Trophoblast cell (in vitro differentiated cells and primary cell): ENCODE results near the gene EPM2AIP1.
A peak's percentile ranks its signal among the peaks of the same experiment; 100 is the strongest.
"Not testable (repeated sequence)": the region's sequence is repeated elsewhere in the genome, so short reads cannot be mapped to it uniquely, and the experiment has no call there.

Source experiments
- DNase-seq, 2 donors: peaks; one replicate each; pipeline ENCODE4 v3.0.0-alpha.2; 2016
- H2AFZ ChIP-seq: 2 replicates; pipeline ENCODE4 v1.6.1; 2013; ENCODE audit warnings: low read length, moderate library complexity, mild to moderate bottlenecking; ENCODE audit not compliant: insufficient read depth, poor library complexity
- H2AK5ac ChIP-seq: 2 replicates; pipeline ENCODE4 v1.6.1; 2013; ENCODE audit warnings: mild to moderate bottlenecking, low read length
- H2BK120ac ChIP-seq: 2 replicates; pipeline ENCODE4 v1.6.1; 2013; ENCODE audit warnings: low read length, mild to moderate bottlenecking, moderate library complexity; ENCODE audit not compliant: insufficient read depth, poor library complexity
- H2BK12ac ChIP-seq: 2 replicates; pipeline ENCODE4 v1.6.1; 2013; ENCODE audit warnings: mild to moderate bottlenecking, low read length, moderate library complexity
- H2BK5ac ChIP-seq: 2 replicates; pipeline ENCODE4 v1.6.1; 2013; ENCODE audit warnings: low read length, low read depth, moderate library complexity, mild to moderate bottlenecking; ENCODE audit not compliant: poor library complexity
- H3K14ac ChIP-seq: 2 replicates; pipeline ENCODE4 v1.6.1; 2013; ENCODE audit warnings: mild to moderate bottlenecking, low read length
- H3K18ac ChIP-seq: 2 replicates; pipeline ENCODE4 v1.6.1; 2013; ENCODE audit warnings: mild to moderate bottlenecking, low read length
- H3K23ac ChIP-seq: 2 replicates; pipeline ENCODE4 v1.6.1; 2013; ENCODE audit warnings: low read length
- H3K27ac ChIP-seq: 2 replicates; pipeline ENCODE4 v1.5.1; 2013; ENCODE audit warnings: low read depth, mild to moderate bottlenecking, inconsistent platforms, low read length, moderate library complexity
- H3K27me3 ChIP-seq: 2 replicates; pipeline ENCODE4 v1.6.1; 2013; ENCODE audit warnings: inconsistent platforms, mild to moderate bottlenecking, low read length, moderate library complexity; ENCODE audit not compliant: insufficient read depth
- H3K36me3 ChIP-seq, 2 experiments: 1 replicate in 1 of 2; 2 replicates in 1 of 2; pipeline ENCODE4 v1.6.1; 2013; ENCODE audit warnings: low read length in 2 of 2, mild to moderate bottlenecking in 2 of 2, moderate library complexity in 1 of 2; ENCODE audit not compliant: insufficient read depth in 2 of 2, control insufficient read depth in 1 of 2
- H3K4ac ChIP-seq: 2 replicates; pipeline ENCODE4 v1.6.1; 2013; ENCODE audit warnings: low read depth, mild to moderate bottlenecking, low read length, moderate library complexity
- H3K4me1 ChIP-seq, 2 experiments: 1 replicate in 1 of 2; 2 replicates in 1 of 2; pipeline ENCODE4 v1.6.1; 2013; ENCODE audit warnings: low read length in 2 of 2, mild to moderate bottlenecking in 2 of 2, moderate library complexity in 1 of 2; ENCODE audit not compliant: insufficient read depth in 2 of 2, control insufficient read depth in 1 of 2
- H3K4me2 ChIP-seq: 2 replicates; pipeline ENCODE4 v1.6.1; 2013; ENCODE audit warnings: inconsistent platforms, mild to moderate bottlenecking, low read length, moderate library complexity
- H3K4me3 ChIP-seq: 2 replicates; pipeline ENCODE4 v1.5.1; 2013; ENCODE audit warnings: mild to moderate bottlenecking, low read depth, low read length, inconsistent platforms
- H3K79me1 ChIP-seq: one replicate; pipeline ENCODE4 v1.6.1; 2013; ENCODE audit warnings: low read length
- H3K79me2 ChIP-seq: 2 replicates; pipeline ENCODE4 v1.6.1; 2013; ENCODE audit warnings: low read length, mild to moderate bottlenecking; ENCODE audit not compliant: control insufficient read depth, insufficient read depth, poor library complexity
- H3K9ac ChIP-seq: 2 replicates; pipeline ENCODE4 v1.6.1; 2013; ENCODE audit warnings: mild to moderate bottlenecking, low read length
- H3K9me3 ChIP-seq: 2 replicates; pipeline ENCODE4 v1.6.1; 2013; ENCODE audit warnings: low read depth, mild to moderate bottlenecking, control low read depth, inconsistent platforms, low read length; ENCODE audit not compliant: insufficient read depth
- H4K12ac ChIP-seq: 2 replicates; pipeline ENCODE4 v1.6.1; 2013; ENCODE audit warnings: low read depth, mild to moderate bottlenecking, low read length, moderate library complexity
- H4K8ac ChIP-seq: 2 replicates; pipeline ENCODE4 v1.6.1; 2013; ENCODE audit warnings: low read depth, mild to moderate bottlenecking, low read length, moderate library complexity
- H4K91ac ChIP-seq: one replicate; pipeline ENCODE4 v1.6.1; 2013; ENCODE audit warnings: low read depth, mild to moderate bottlenecking, low read length, moderate library complexity
- WGBS: extraction: QIAGEN DNeasy Blood & Tissue Kit; methylation state at CpG from one replicate; pipeline ENCODE4 v1.1.7; 2013; ENCODE audit warnings: missing lambda C conversion rate; ENCODE audit not compliant: insufficient read length, insufficient coverage; ENCODE audit errors: extremely low coverage; 5-methylcytosine and 5-hydroxymethylcytosine counted together

Gene EPM2AIP1

GRCh38 chr3:36954452-36955134, 38.3 kb downstream of the EPM2AIP1 start:
- H3K79me1 ChIP-seq, result no peaks in the 10 kb centered on the region
- no peak overlapping the region for H3K14ac ChIP-seq
- H3K79me2 ChIP-seq, result no peaks in the 10 kb centered on the region
- H4K91ac ChIP-seq, result no peak overlapping the region
- no peak overlapping the region for H3K23ac ChIP-seq
- H3K4me1 ChIP-seq, result no peaks in the 10 kb centered on the region
- no peak for DNase-seq
- no peak overlapping the region for H4K12ac ChIP-seq
- H3K27me3 ChIP-seq, result no peaks in the 10 kb centered on the region
- no peak overlapping the region for H4K8ac ChIP-seq
- H2AK5ac ChIP-seq, result no peak overlapping the region
- H2BK5ac ChIP-seq, result no peak overlapping the region
- no peaks in the 10 kb centered on the region for H3K36me3 ChIP-seq
- no peak overlapping the region for H2BK12ac ChIP-seq
- H3K4me2 ChIP-seq, result no peak overlapping the region
- H2AFZ ChIP-seq, result no peak overlapping the region
- H3K4ac ChIP-seq, result no peak overlapping the region
- no peak overlapping the region for H3K4me3 ChIP-seq
- no peak overlapping the region for H3K27ac ChIP-seq
- no peak overlapping the region for H3K18ac ChIP-seq
- no peak overlapping the region for H3K9ac ChIP-seq
- no peaks in the 10 kb centered on the region for H3K9me3 ChIP-seq
- no peak overlapping the region for H2BK120ac ChIP-seq

GRCh38 chr3:36947814-36948213, 45.1 kb downstream of the EPM2AIP1 start:
- no CpG with 5 or more reads among the region's 5 CpGs for WGBS
- not testable (repeated sequence) for H2BK120ac ChIP-seq, H3K27ac ChIP-seq, H3K4me3 ChIP-seq, H3K23ac ChIP-seq, H2AK5ac ChIP-seq, H3K79me1 ChIP-seq, H3K18ac ChIP-seq, H2BK5ac ChIP-seq, H4K91ac ChIP-seq, H3K36me3 ChIP-seq, H2AFZ ChIP-seq, H3K4ac ChIP-seq, DNase-seq, H2BK12ac ChIP-seq, H3K9ac ChIP-seq, H4K8ac ChIP-seq, H3K4me1 ChIP-seq, H3K14ac ChIP-seq, H4K12ac ChIP-seq, H3K4me2 ChIP-seq, H3K79me2 ChIP-seq
- peaks cover 10% of the 10 kb centered on the region for H3K9me3 ChIP-seq
- peaks cover 26% of the 10 kb centered on the region for H3K27me3 ChIP-seq

- DNase-seq, result no peak
- Histone ChIP-seq H4K8ac (no peak overlapping the region), H2BK120ac (no peak overlapping the region), H3K79me2 (peaks cover 1% of the 10 kb centered on the region), H3K18ac (no peak overlapping the region), H3K27me3 (peaks cover 26% of the 10 kb centered on the region), H3K4me3 (no peak overlapping the region), H2BK12ac (no peak overlapping the region), H2AK5ac (no peak overlapping the region), H3K36me3 (peaks cover 0 to 4% of the 10 kb centered on the region in 2 experiments), H3K9me3 (peaks cover 10% of the 10 kb centered on the region), H4K91ac (no peak overlapping the region), H3K79me1 (peaks cover 2% of the 10 kb centered on the region), H3K14ac (no peak overlapping the region), H3K9ac (no peak overlapping the region), H4K12ac (no peak overlapping the region), H2AFZ (no peak overlapping the region), H3K27ac (no peak overlapping the region), H3K4me2 (no peak overlapping the region), H3K4me1 (peaks cover 3 to 7% of the 10 kb centered on the region in 2 experiments), H2BK5ac (no peak overlapping the region), H3K23ac (no peak overlapping the region), H3K4ac (no peak overlapping the region)
- no CpG with 5 or more reads among the region's 28 CpGs for WGBS
Observed at GRCh38 chr3:36945333-36945980, 47.5 kb downstream of the EPM2AIP1 start.

- WGBS, result no CpG with 5 or more reads among the region's 68 CpGs
Observed at GRCh38 chr3:36944641-36945270, 48.2 kb downstream of the EPM2AIP1 start, which contains the start of gene TRANK1. Gene TRANK1, minus strand, starts transcription at chr3:36945054. Its CDS starts 245 bp downstream, at chr3:36944809.

More at GRCh38 chr3:36944641-36945270, 48.2 kb downstream of the EPM2AIP1 start, which contains the start of gene TRANK1:
- peaks cover 1% of the 10 kb centered on the region for H3K79me2 ChIP-seq
- no peak within 1 kb of the TSS for H3K18ac ChIP-seq
- no peak within 1 kb of the TSS for H2AK5ac ChIP-seq
- peak within 1 kb of the TSS; percentile 8 for H2BK120ac ChIP-seq
- H3K4me1 ChIP-seq, result peaks cover 3 to 7% of the 10 kb centered on the region in 2 experiments
- H3K27me3 ChIP-seq, result peaks cover 26% of the 10 kb centered on the region
- H2BK12ac ChIP-seq, result no peak within 1 kb of the TSS
- peak within 1 kb of the TSS; percentile 95 for H3K4me2 ChIP-seq
- peaks cover 2% of the 10 kb centered on the region for H3K79me1 ChIP-seq
- peak within 1 kb of the TSS; percentile 19 for H4K12ac ChIP-seq
- H4K91ac ChIP-seq, result no peak within 1 kb of the TSS
- H2AFZ ChIP-seq, result peak within 1 kb of the TSS; percentile 24
- H3K4me3 ChIP-seq, result peak within 1 kb of the TSS; percentile 73
- no peak within 1 kb of the TSS for H3K4ac ChIP-seq
- H2BK5ac ChIP-seq, result no peak within 1 kb of the TSS
- no peak within 1 kb of the TSS for H3K14ac ChIP-seq
- peaks cover 0 to 4% of the 10 kb centered on the region in 2 experiments for H3K36me3 ChIP-seq
- peak within 1 kb of the TSS; percentile 15 for H4K8ac ChIP-seq
- no peak within 1 kb of the TSS for H3K27ac ChIP-seq
- H3K9me3 ChIP-seq, result peaks cover 10% of the 10 kb centered on the region
- H3K9ac ChIP-seq, result peak within 1 kb of the TSS; percentile 31
- H3K23ac ChIP-seq, result no peak within 1 kb of the TSS
- DNase-seq, result peak in 1 of 2 donors; percentile 42
